Ammon's horn (tissue), 1 donor: Measurements from ENCODE around the gene C1QTNF9.
"Not testable (repeated sequence)": the region's sequence is repeated elsewhere in the genome, so short reads cannot be mapped to it uniquely, and the experiment has no call there.

Experiments used
- DNase-seq: peaks from one replicate; pipeline ENCODE4 v3.0.0-alpha.2; 2016; ENCODE audit warnings: low spot score

C1QTNF9 gene

GRCh38 chr13:24309300-24309699 lies at the start of gene C1QTNF9:
C1QTNF9 (plus strand) TSS chr13:24309580; CDS start chr13:24316004, 6,424 bp downstream.
- DNase-seq, result not testable (repeated sequence)

- no peak for DNase-seq
Observed at GRCh38 chr13:24261566-24261965, 47.8 kb upstream of the C1QTNF9 start.

GRCh38 chr13:24263632-24264031 lies 45.7 kb upstream of the C1QTNF9 start:
- no peak for DNase-seq

- DNase-seq, result no peak
Observed at GRCh38 chr13:24264976-24265375, 44.4 kb upstream of the C1QTNF9 start.

- DNase-seq, result no peak
Observed at GRCh38 chr13:24265453-24265852, 43.9 kb upstream of the C1QTNF9 start.

- no peak for DNase-seq
Observed at GRCh38 chr13:24267274-24267673, 42.1 kb upstream of the C1QTNF9 start.

- no peak for DNase-seq
Observed at GRCh38 chr13:24267801-24268200, 41.6 kb upstream of the C1QTNF9 start.

GRCh38 chr13:24269821-24270220 lies 39.6 kb upstream of the C1QTNF9 start:
- no peak for DNase-seq

- DNase-seq, result peak; percentile 91
Observed at GRCh38 chr13:24270639-24271141, 38.7 kb upstream of the C1QTNF9 start.

GRCh38 chr13:24271231-24271600 lies 38.2 kb upstream of the C1QTNF9 start:
- DNase-seq, result no peak

- DNase-seq, result peak; percentile 93
Observed at GRCh38 chr13:24271601-24272451, 37.6 kb upstream of the C1QTNF9 start.

- DNase-seq, result no peak
Observed at GRCh38 chr13:24272452-24273161, 36.8 kb upstream of the C1QTNF9 start.

- DNase-seq, result no peak
Observed at GRCh38 chr13:24273926-24274325, 35.5 kb upstream of the C1QTNF9 start.

- DNase-seq, result peak; percentile 69
Observed at GRCh38 chr13:24274452-24275021, 34.8 kb upstream of the C1QTNF9 start.

- no peak for DNase-seq
Observed at GRCh38 chr13:24275041-24275440, 34.3 kb upstream of the C1QTNF9 start.

GRCh38 chr13:24276306-24276705 lies 33.1 kb upstream of the C1QTNF9 start:
- no peak for DNase-seq

- no peak for DNase-seq
Observed at GRCh38 chr13:24276861-24277260, 32.5 kb upstream of the C1QTNF9 start.

GRCh38 chr13:24277761-24278160 lies 31.6 kb upstream of the C1QTNF9 start:
- DNase-seq, result no peak

- no peak for DNase-seq
Observed at GRCh38 chr13:24279327-24280110, 29.9 kb upstream of the C1QTNF9 start.

GRCh38 chr13:24280720-24281119 lies 28.7 kb upstream of the C1QTNF9 start:
- peak; percentile 78 for DNase-seq

GRCh38 chr13:24281188-24282008 lies 28.0 kb upstream of the C1QTNF9 start:
- DNase-seq, result no peak
